ENCODE results near the gene MYL11.

MYL11 gene

GRCh38 chr16:30369091-30369937 is 5.3 kb upstream of the MYL11 start:
- 13% methylated on average over 45 of the region's 45 CpGs for WGBS

GRCh38 chr16:30369938-30370455 is 4.6 kb upstream of the MYL11 start:
- Histone ChIP-seq H2BK5ac (ENCODE audit: low read depth, low read length, poor library complexity, severe bottlenecking) (no peak overlapping the region), H3K36me3 (ENCODE audit: control insufficient read depth in 1 of 2, insufficient read depth in 2 of 2, low read depth in 1 of 2, low read length in 2 of 2) (peaks cover 10 to 16% of the 10 kb centered on the region in 2 experiments), H3K14ac (ENCODE audit: low read length in 2 of 2) (no peak overlapping the region), H4K91ac (ENCODE audit: low read length) (peak overlapping the region; percentile 29), H2BK120ac (ENCODE audit: low read depth, low read length) (peak overlapping the region; percentile 66), H2BK12ac (ENCODE audit: low read length in 2 of 2) (no peak overlapping the region), H3K9ac (ENCODE audit: low read length) (peak overlapping the region; percentile 89), H2AK5ac (ENCODE audit: low read length, severe bottlenecking) (no peak overlapping the region), H3K18ac (ENCODE audit: low read depth in 1 of 2, low read length in 2 of 2) (no peak overlapping the region), H2AFZ (ENCODE audit: low read depth, low read length) (no peak overlapping the region), H4K8ac (ENCODE audit: low read length) (peak overlapping the region; percentile 31), H3K79me1 (replicated peaks; ENCODE audit: low read length, poor library complexity, severe bottlenecking) (no peaks in the 10 kb centered on the region), H3K4me2 (ENCODE audit: low read length, poor library complexity, severe bottlenecking) (peak overlapping the region; percentile 93), H2BK15ac (ENCODE audit: low read depth, poor library complexity, severe bottlenecking) (no peak overlapping the region), H3K27me3 (ENCODE audit: control insufficient read depth in 1 of 2, insufficient read depth in 1 of 2, low read length in 2 of 2) (no peaks in the 10 kb centered on the region), H3K9me3 (ENCODE audit: control insufficient read depth, low read length) (no peaks in the 10 kb centered on the region), H3K4ac (ENCODE audit: low read depth in 1 of 2, low read length in 2 of 2) (peak overlapping the region in 1 of 2 experiments; percentile 81), H3K23ac (ENCODE audit: low read length in 2 of 2) (no peak overlapping the region), H3K27ac (ENCODE audit: low read length, poor library complexity, severe bottlenecking) (no peak overlapping the region), H3K4me3 (ENCODE audit: insufficient read depth in 1 of 2, low read depth in 1 of 2, low read length in 2 of 2) (peak overlapping the region; percentile 71 to 98), H3K4me1 (ENCODE audit: control insufficient read depth, insufficient read depth, low read depth, low read length) (peaks cover 22% of the 10 kb centered on the region)
- WGBS = 2% methylated on average over 21 of the region's 76 CpGs
- no peak for DNase-seq

More at GRCh38 chr16:30369091-30369937, 5.3 kb upstream of the MYL11 start:
- Histone ChIP-seq H4K91ac (ENCODE audit: low read length) (no peak overlapping the region), H3K4me1 (ENCODE audit: control insufficient read depth, insufficient read depth, low read depth, low read length) (peaks cover 25% of the 10 kb centered on the region), H3K18ac (ENCODE audit: low read depth in 1 of 2, low read length in 2 of 2) (peak overlapping the region; percentile 12 to 53), H3K36me3 (ENCODE audit: control insufficient read depth in 1 of 2, insufficient read depth in 2 of 2, low read depth in 1 of 2, low read length in 2 of 2) (peaks cover 16 to 23% of the 10 kb centered on the region in 2 experiments), H3K27ac (ENCODE audit: low read length, poor library complexity, severe bottlenecking) (peak overlapping the region; percentile 79), H3K4ac (ENCODE audit: low read depth in 1 of 2, low read length in 2 of 2) (peak overlapping the region in 1 of 2 experiments; percentile 81), H2AFZ (ENCODE audit: low read depth, low read length) (no peak overlapping the region), H3K79me1 (replicated peaks; ENCODE audit: low read length, poor library complexity, severe bottlenecking) (peaks cover 2% of the 10 kb centered on the region), H2BK12ac (ENCODE audit: low read length in 2 of 2) (peak overlapping the region in 1 of 2 experiments; percentile 37), H2BK5ac (ENCODE audit: low read depth, low read length, poor library complexity, severe bottlenecking) (no peak overlapping the region), H2AK5ac (ENCODE audit: low read length, severe bottlenecking) (peak overlapping the region; percentile 45), H3K4me3 (ENCODE audit: insufficient read depth in 1 of 2, low read depth in 1 of 2, low read length in 2 of 2) (peak overlapping the region; percentile 71 to 98), H2BK120ac (ENCODE audit: low read depth, low read length) (peak overlapping the region; percentile 66), H2BK15ac (ENCODE audit: low read depth, poor library complexity, severe bottlenecking) (no peak overlapping the region), H3K27me3 (ENCODE audit: control insufficient read depth in 1 of 2, insufficient read depth in 1 of 2, low read length in 2 of 2) (no peaks in the 10 kb centered on the region), H3K14ac (ENCODE audit: low read length in 2 of 2) (peak overlapping the region in 1 of 2 experiments; percentile 79), H3K9me3 (ENCODE audit: control insufficient read depth, low read length) (no peaks in the 10 kb centered on the region), H3K9ac (ENCODE audit: low read length) (peak overlapping the region; percentile 89), H3K23ac (ENCODE audit: low read length in 2 of 2) (peak overlapping the region in 1 of 2 experiments; percentile 92), H4K8ac (ENCODE audit: low read length) (no peak overlapping the region), H3K4me2 (ENCODE audit: low read length, poor library complexity, severe bottlenecking) (peak overlapping the region; percentile 93)
- peak; percentile 37 for DNase-seq

GRCh38 chr16:30370456-30371247 is 4.0 kb upstream of the MYL11 start, which contains the start of gene TBC1D10B:
Gene TBC1D10B (minus strand): TSS chr16:30370494. CDS start chr16:30370183, 311 bp downstream.
- Histone ChIP-seq H3K9ac (ENCODE audit: low read length) (peak within 1 kb of the TSS; percentile 89), H2AK5ac (ENCODE audit: low read length, severe bottlenecking) (peak within 1 kb of the TSS; percentile 65), H3K18ac (ENCODE audit: low read depth in 1 of 2, low read length in 2 of 2) (peak within 1 kb of the TSS; percentile 53 to 85), H3K27me3 (ENCODE audit: control insufficient read depth in 1 of 2, insufficient read depth in 1 of 2, low read length in 2 of 2) (no peaks in the 10 kb centered on the region), H3K4me1 (ENCODE audit: control insufficient read depth, insufficient read depth, low read depth, low read length) (peaks cover 22% of the 10 kb centered on the region), H2BK120ac (ENCODE audit: low read depth, low read length) (peak within 1 kb of the TSS; percentile 66), H3K36me3 (ENCODE audit: control insufficient read depth in 1 of 2, insufficient read depth in 2 of 2, low read depth in 1 of 2, low read length in 2 of 2) (peaks cover 4 to 10% of the 10 kb centered on the region in 2 experiments), H3K4me3 (ENCODE audit: insufficient read depth in 1 of 2, low read depth in 1 of 2, low read length in 2 of 2) (peak within 1 kb of the TSS; percentile 71 to 98), H2AFZ (ENCODE audit: low read depth, low read length) (peak within 1 kb of the TSS; percentile 66), H4K91ac (ENCODE audit: low read length) (peak within 1 kb of the TSS; percentile 29), H2BK5ac (ENCODE audit: low read depth, low read length, poor library complexity, severe bottlenecking) (peak within 1 kb of the TSS; percentile 69), H3K4ac (ENCODE audit: low read depth in 1 of 2, low read length in 2 of 2) (peak within 1 kb of the TSS; percentile 77 to 83), H3K4me2 (ENCODE audit: low read length, poor library complexity, severe bottlenecking) (peak within 1 kb of the TSS; percentile 93), H3K27ac (ENCODE audit: low read length, poor library complexity, severe bottlenecking) (peak within 1 kb of the TSS; percentile 83), H2BK15ac (ENCODE audit: low read depth, poor library complexity, severe bottlenecking) (no peak within 1 kb of the TSS), H2BK12ac (ENCODE audit: low read length in 2 of 2) (peak within 1 kb of the TSS in 1 of 2 experiments; percentile 37), H3K23ac (ENCODE audit: low read length in 2 of 2) (peak within 1 kb of the TSS in 1 of 2 experiments; percentile 92), H3K9me3 (ENCODE audit: control insufficient read depth, low read length) (no peaks in the 10 kb centered on the region), H3K79me1 (replicated peaks; ENCODE audit: low read length, poor library complexity, severe bottlenecking) (no peaks in the 10 kb centered on the region), H4K8ac (ENCODE audit: low read length) (peak within 1 kb of the TSS; percentile 87), H3K14ac (ENCODE audit: low read length in 2 of 2) (peak within 1 kb of the TSS in 1 of 2 experiments; percentile 79)
- DNase-seq = peak; percentile 100
- under 1% methylated on average over 40 of the region's 40 CpGs for WGBS
